ELR (cell line): ENCODE measurements around the gene OR5AC2.

Source experiments
- DNase-seq: peaks from one replicate; pipeline ENCODE4 v3.0.0-alpha.2; 2015; ENCODE audit warnings: low read depth

The OR5AC2 gene

DNA sequence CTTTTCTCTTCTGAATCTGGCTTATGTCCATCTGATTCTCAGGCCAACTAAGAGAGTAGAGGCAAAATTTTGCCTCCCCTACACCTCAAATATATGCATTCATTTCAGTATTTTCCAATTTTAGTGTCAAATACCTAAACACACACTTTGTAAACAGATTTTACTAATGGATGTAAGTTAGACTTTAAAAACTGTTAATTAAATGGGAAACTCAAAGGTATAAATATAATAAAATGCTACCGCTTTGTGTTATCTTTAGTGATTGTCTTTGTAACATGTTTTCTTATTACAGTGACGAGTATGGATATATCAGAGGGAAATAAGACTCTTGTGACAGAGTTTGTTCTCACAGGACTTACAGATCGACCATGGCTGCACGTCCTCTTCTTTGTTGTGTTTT, at the start of gene OR5AC2:
Gene OR5AC2, plus strand, starts transcription at position 301 of the 400 bp plus-strand sequence. Its CDS starts 0 bp downstream, at position 301.
- no peak for DNase-seq

DNA sequence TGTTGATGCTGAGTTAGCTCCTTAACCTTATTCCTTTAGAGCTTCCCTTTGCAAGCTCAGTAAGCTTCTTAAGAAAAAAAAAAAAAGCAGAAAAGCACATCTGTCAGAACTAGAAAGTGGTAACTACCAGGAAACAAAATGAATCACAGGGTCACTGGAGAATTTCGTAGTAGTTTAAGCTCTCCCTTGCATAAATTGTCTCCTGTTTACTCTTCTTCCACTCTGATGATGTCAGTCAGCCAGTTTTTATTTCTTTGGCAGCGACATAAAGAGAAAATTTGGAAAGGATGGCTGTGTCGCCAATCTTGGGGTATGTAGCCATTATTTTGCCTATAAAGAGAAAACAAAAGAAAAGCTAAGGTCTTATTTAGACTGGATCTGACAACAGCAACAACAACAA, 48.7 kb upstream of the OR5AC2 start:
- DNase-seq = no peak

- DNase-seq = no peak
Observed at GRCh38 chr3:98038876-98039275, 48.1 kb upstream of the OR5AC2 start.

DNA sequence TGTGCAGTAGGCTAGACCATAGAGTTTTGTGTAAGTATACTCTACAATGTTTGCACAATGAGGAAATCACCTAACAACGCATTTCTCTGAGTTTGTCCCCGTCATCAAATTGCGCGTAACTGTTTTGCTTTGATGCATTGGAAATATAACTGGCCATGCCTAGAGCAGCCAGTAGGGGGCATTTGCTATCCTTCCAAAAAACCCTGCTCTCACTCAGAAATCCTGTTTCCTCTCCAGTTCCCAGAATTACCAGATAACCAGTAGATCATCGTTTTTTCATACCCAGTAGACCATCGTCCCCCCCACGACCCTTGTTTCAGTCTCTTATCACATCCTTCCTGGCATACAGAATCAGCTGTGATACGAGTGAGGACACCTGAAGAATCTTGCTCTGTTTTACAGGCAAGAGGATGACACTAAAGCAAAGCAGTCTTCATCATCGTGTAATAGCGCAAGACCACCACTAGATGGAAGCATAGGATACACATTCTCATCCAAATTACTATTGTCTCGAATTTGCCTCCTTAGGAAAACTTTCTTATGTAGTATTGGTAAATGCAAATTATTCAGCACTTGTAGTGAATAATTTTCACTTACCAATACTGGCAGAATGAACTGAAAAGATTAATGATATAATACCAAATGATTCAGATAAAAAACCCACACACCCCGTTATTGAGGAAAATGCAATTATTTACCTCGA, 47.5 kb upstream of the OR5AC2 start:
- DNase-seq = peak; percentile 76

- no peak for DNase-seq
Observed at GRCh38 chr3:98041350-98041749, 45.6 kb upstream of the OR5AC2 start.

DNA sequence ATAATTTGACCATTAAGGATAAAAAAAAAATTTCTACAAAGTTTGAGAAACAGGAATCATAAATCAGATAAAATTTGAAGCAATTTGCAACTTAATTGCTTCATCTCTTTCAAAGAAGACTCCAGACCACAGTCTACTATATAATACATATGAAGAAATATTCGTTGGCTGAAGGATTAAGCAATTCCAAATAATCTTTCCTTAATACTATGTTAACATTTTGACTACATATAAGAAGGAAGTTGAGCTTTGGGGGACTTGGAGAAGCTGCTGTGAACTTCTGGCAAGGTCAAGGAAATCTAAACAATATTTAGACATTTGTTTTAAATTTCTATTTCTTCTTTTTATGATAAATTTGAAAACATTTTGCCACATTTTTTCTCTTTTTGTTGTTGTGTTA, 38.4 kb upstream of the OR5AC2 start:
- no peak for DNase-seq

DNA sequence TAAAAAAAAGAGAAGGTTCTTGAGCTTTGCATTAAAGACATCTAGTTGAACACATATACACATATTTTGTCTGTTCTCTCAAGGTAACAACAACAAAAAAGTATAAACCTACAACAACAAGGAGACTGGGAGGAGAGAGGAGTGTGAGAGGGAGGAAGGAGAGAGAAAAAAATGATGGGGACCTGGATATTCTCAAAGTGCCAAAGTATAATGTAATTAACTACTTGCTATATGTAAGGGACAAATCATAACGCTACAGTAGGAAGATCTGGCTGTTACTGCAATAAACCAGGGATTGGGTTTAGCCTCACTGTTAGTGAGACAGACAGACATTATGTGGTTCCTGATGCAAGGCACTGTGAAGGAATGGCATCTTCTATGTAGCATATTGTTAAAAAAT, 37.7 kb upstream of the OR5AC2 start:
- DNase-seq = no peak

DNA sequence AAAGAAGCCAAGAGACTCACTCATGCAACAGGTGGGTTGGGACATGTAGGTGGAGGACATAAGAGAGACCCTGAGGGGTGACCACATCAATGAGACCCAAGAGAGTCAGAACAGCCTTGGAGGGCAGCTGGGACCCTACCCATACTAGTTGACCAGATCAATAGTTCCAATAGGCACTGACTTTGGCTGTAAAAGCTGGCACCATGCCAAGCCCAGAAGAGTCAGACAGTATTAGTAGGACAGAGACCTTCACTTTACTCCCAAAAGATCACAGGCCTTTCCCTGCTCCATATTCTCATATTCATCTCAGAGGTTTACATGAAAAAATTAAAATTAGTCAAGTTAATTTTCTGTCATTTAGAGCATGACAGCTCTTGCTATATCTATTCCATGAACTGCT, 30.9 kb upstream of the OR5AC2 start:
- no peak for DNase-seq

GRCh38 chr3:98057631-98058030, 29.3 kb upstream of the OR5AC2 start:
- DNase-seq = no peak

- DNase-seq = no peak
Observed at GRCh38 chr3:98058244-98058960, 28.6 kb upstream of the OR5AC2 start.

DNA sequence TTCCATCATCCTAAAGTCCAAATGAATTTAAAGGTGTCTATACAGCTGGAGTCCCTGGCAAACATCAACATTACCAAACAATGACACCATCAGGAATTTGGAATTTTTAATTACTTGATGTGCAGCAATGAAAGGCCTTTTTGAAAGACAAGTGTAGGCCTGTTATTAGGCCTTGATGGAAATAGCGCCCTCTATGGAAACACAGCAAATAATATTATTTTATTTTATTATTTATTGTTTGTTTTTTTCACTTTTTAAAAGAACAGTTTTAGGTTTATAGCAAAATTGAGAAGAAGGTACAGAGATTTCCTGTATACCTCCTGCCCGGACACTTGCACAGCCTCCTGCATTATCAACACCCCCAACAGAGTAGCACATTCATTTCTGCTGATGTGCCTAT, 18.1 kb upstream of the OR5AC2 start:
- DNase-seq = peak; percentile 2

DNA sequence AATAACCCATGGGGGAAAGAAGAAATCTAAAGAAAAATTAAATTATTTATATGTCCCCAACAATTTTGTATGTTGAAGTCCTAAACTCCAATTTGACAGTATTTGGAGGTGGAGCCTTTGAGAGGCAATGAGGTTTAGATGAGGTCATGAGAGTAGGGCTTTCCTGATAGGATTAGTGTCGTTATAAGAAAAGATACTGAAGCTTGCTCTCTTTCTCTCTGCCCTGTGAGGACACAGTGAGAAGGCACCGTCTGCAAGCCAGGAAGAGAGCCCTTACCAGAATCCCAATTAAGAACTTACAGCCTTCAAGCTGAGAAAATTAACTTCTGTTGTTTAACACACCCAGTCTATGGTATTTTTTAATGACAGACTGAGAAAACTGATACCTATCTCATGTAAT, 16.1 kb upstream of the OR5AC2 start:
- DNase-seq = no peak

DNA sequence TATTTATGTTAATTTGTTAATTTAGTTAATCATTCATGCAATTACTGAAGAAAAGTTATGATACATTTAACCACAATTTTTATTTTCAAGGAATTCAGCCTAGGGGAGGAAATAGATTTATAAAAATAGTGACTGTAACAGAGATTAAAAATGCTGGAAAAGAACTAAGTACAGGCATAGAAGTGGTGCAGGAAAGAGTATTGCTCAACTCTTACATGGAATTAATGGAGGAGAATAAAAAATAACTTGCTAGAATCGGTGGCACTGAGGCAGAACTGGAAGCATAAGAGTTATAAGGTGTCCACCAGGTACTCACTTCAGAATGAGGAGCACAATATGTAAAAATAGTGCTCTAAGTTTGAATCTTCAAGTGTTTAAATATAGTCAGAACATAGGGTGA, 13.5 kb upstream of the OR5AC2 start:
- DNase-seq = no peak

- no peak for DNase-seq
Observed at GRCh38 chr3:98095882-98096281, 8.9 kb downstream of the OR5AC2 start.

DNA sequence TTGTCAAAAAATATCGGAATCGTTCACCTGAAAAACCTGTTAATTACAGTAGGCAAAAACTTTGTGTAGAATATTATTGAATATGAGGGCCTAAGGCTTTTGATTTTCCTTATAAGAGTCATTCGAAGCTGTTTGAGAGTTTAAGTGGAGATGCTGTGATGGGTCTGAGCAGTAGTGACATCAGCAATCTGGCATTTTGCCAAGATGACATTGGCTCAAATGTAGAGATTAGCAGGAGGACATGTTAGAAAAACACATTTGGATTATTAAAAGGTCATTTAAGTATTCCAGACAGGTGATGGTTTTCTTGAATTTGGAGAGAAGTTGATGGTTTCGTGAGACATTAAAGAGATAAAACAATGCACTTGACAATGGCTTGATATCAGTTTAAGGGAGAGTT, 12.9 kb downstream of the OR5AC2 start:
- no peak for DNase-seq

DNA sequence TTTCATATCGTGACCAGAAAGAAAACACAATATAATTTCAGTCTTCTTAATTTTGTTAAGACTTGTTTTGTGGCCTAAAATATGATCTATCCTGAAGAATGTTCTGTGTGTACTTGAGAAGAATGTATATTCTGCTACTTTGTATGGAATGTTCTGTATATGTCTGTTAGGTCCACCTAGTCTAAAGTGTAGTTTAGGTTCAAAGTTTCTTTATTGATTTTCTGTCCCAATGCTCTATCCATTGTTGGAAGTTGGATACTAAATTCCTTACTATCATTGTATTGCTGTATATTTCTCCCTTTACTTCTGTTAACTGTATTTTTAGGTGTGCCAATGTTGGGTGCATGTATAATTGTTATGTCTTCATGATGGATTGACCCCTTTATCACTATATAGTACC, 21.2 kb downstream of the OR5AC2 start:
- DNase-seq = no peak

DNA sequence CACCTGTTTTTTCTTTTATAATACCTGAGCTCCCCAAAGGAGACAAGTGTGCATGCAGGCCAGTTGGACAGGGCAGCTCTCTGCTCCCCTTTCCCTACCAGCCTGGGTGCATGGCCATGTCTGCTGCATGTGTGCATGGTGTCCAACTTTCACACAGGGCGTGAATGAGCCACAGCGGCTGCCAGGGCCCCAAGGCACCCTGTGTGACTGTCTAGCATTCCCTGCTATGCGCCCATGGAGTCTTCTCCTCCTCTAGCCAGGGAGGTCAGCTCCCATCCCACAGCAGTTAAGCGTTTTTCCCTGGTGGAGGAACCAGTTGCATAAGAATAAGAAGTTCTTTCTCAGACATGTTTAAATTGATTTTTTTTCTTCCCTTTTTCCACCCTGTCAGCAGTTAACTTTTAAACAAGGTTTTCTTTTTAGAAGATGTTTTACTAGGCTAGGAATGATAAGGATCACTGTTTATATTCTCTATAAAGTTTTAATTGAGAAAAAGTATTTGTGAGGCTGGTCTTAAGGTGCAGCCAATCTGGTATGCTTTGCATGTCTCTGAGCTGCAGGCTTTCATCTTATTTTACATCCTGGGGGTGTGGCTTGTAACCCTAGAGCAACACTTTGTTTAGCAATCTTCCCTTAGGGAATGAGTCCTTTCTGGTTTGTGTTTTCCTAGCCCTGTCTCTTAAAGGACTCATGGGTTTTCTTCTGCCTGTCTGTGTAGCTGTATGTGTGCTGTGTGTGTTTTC, 23.0 kb downstream of the OR5AC2 start:
- no peak for DNase-seq

DNA sequence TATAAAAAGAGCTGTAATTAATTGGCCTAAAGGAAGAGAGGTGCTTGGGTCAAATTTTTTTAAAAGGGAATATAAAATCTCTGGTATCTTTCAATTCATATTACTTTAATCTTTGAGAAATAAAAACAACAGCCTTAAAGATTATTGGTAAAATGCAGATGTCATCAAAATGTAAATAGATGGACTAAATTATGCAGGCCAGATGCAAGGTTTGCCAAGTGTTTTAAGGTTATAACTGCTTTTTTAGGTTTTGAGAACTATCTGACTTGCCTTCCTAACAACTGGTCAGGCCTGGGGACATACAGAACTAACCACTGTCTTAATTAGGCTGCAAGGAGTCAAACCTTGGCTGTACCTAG, 23.6 kb downstream of the OR5AC2 start:
- DNase-seq = no peak

DNA sequence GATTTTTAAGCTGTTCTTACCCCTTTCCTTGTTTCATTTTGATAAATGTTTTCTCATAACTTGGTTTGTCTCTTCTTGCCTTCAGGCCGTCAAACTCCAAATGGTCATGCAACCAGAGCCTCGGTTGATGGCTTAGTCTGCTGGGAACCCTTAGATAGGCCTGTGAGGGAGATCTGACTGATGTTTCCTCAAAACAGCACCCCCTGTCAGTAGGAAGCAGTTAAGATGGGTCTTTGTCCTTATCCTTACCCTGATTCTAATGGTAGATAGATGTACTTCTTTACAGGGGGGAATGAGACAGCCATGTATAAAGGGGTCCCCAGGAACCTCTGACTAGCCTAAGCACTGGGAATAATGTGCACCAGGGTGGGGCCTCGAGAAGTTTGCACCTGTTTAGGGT, 27.3 kb downstream of the OR5AC2 start:
- DNase-seq = no peak

GRCh38 chr3:98115717-98116116, 28.7 kb downstream of the OR5AC2 start:
- no peak for DNase-seq

GRCh38 chr3:98130421-98130820, 43.4 kb downstream of the OR5AC2 start, which contains the start of gene OR5H1:
TSS of gene OR5H1 (plus strand) at chr3:98130721. CDS start at chr3:98132698, 1,977 bp downstream.
- no peak for DNase-seq

DNA sequence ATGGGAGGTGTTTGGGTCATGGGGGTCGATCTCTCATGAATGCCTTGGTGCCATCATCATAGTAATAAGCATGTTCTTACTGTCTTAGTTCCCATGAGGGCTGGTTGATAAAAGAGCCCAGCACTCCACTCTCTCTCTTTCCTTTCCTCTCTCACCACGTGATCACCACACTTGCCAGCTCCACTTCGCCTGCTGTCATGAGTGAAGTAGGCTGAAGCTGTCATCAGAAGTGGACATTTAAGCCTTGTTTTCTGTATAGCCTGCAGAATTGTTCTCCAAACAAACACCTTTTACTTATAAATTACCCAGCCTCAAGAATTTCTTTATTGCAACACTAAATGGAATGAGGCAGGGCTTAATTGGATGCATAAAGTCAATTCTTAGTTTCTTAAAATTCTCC, 49.7 kb downstream of the OR5AC2 start:
- no peak for DNase-seq
